Right atrium auricular region (tissue), 2 donors: ENCODE data around the gene ITIH5. TPM values are rescaled to one million over a fixed set of nuclear protein-coding genes. Genes with fewer than 3 reads are reported as not detected.

Experiments used
- DNase-seq: peaks from one replicate; pipeline ENCODE4 v3.0.0-alpha.2; 2019; ENCODE audit warnings: low spot score
- H3K27ac ChIP-seq, 2 donors: fragments of 200-600 bp; sonication (generic); 1 replicate in 1 of 2; 2 replicates in 1 of 2; pipeline ENCODE4 v1.5.1; 2016 to 2019
- H3K27me3 ChIP-seq, 2 donors: fragments of 200-600 bp; sonication (generic); one replicate each; pipeline versions ENCODE4 v1.5.1 to v1.6.0; 2017 to 2019
- H3K36me3 ChIP-seq: fragments of 200-600 bp; sonication (generic); one replicate; pipeline ENCODE4 v1.5.1; 2016
- H3K4me1 ChIP-seq, 2 donors: fragments of 200-600 bp; sonication (generic); one replicate each; pipeline versions ENCODE4 v1.5.1 to v1.6.0; 2017 to 2019
- H3K4me3 ChIP-seq, 2 donors: fragments of 200-600 bp; sonication (generic); 1 replicate in 1 of 2; 2 replicates in 1 of 2; pipeline ENCODE4 v1.5.1; 2017 to 2019; ENCODE audit warnings: mild to moderate bottlenecking in 1 of 2, moderate library complexity in 1 of 2
- H3K9me3 ChIP-seq, 2 donors: fragments of 200-600 bp; sonication (generic); one replicate each; pipeline ENCODE4 v1.5.1; 2019
- CTCF ChIP-seq, 2 donors: fragments of 200-600 bp; sonication (generic); IDR thresholded peaks; one replicate each; pipeline ENCODE4 v1.5.1; 2019; ENCODE audit warnings: antibody characterized with exemption in 2 of 2
- total RNA-seq, 2 donors: library from RNA; depleted of rRNA; stranded (reverse); fragments of >200 nt; gene quantifications; one replicate each; pipeline ENCODE4 v1.1.0, GENCODE V29; 2016

ITIH5 gene
- total RNA-seq, 2 donors from 2014 or later, result 3.1 to 7.3 TPM

GRCh38 chr10:7523656-7524055, 143.1 kb downstream of the ITIH5 start:
- H3K27me3 ChIP-seq, result no peaks in the 10 kb centered on the region
- no peak for DNase-seq
- no peaks in the 10 kb centered on the region for H3K4me1 ChIP-seq
- TF ChIP-seq CTCF (IDR thresholded peaks at IDR 0.05), result no peak
- no peaks in the 10 kb centered on the region for H3K36me3 ChIP-seq
- no peaks in the 10 kb centered on the region for H3K9me3 ChIP-seq
- no peak overlapping the region for H3K27ac ChIP-seq
- no peak overlapping the region for H3K4me3 ChIP-seq

GRCh38 chr10:7520507-7521485, 146.0 kb downstream of the ITIH5 start:
- Histone ChIP-seq H3K9me3 (no peaks in the 10 kb centered on the region), H3K4me3 (no peak overlapping the region), H3K4me1 (no peaks in the 10 kb centered on the region), H3K27me3 (no peaks in the 10 kb centered on the region), H3K27ac (no peak overlapping the region), H3K36me3 (no peaks in the 10 kb centered on the region)
- DNase-seq, result no peak
- TF ChIP-seq CTCF (IDR thresholded peaks at IDR 0.05), result no peak

- no peak for DNase-seq
- Histone ChIP-seq H3K36me3 (no peaks in the 10 kb centered on the region), H3K27ac (no peak overlapping the region), H3K4me1 (no peaks in the 10 kb centered on the region), H3K4me3 (no peak overlapping the region), H3K27me3 (no peaks in the 10 kb centered on the region), H3K9me3 (no peaks in the 10 kb centered on the region)
- TF ChIP-seq CTCF (IDR thresholded peaks at IDR 0.05), result no peak
Observed at GRCh38 chr10:7519351-7519750, 147.4 kb downstream of the ITIH5 start.

GRCh38 chr10:7518693-7519092, 148.1 kb downstream of the ITIH5 start:
- no peak overlapping the region for H3K4me3 ChIP-seq
- TF ChIP-seq CTCF (IDR thresholded peaks at IDR 0.05), result no peak

DNA sequence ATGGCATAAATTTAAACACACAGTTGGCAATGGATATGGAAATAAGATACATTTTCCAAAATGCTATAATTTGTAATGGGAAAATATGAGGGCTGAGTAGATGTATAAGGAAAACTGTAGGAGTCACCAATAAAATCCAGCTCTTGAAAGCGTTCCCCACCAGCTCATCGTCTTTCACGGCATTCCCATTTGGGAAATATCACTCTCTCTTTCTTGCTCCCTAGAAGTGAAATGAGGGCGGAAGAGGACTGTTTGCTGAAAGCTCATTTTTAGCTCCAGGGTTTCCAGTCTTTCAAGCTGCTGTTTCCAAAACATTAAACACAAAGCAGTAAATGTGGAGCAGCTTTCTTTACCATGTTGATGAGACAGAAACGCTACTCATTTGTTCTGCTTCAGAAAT, 151.3 kb downstream of the ITIH5 start:
- no peaks in the 10 kb centered on the region for H3K4me1 ChIP-seq
- no peak overlapping the region for H3K4me3 ChIP-seq
- no peaks in the 10 kb centered on the region for H3K9me3 ChIP-seq
- no peak overlapping the region for H3K27ac ChIP-seq
- no peak for DNase-seq
- no peaks in the 10 kb centered on the region for H3K36me3 ChIP-seq
- H3K27me3 ChIP-seq, result no peaks in the 10 kb centered on the region
- no peak for TF ChIP-seq CTCF (IDR thresholded peaks at IDR 0.05)

More at GRCh38 chr10:7518693-7519092, 148.1 kb downstream of the ITIH5 start:
- DNase-seq, result no peak
- Histone ChIP-seq H3K27ac (no peak overlapping the region), H3K9me3 (no peaks in the 10 kb centered on the region), H3K27me3 (no peaks in the 10 kb centered on the region), H3K36me3 (no peaks in the 10 kb centered on the region), H3K4me1 (no peaks in the 10 kb centered on the region)
